WTC11 (cell line): ENCODE data around the gene ADD2. TPM values are rescaled to one million over a fixed set of nuclear protein-coding genes. Genes with fewer than 3 reads are reported as not detected.
A peak's percentile ranks its signal among the peaks of the same experiment; 100 is the strongest.

Experiments
- ATAC-seq: fragments of 200-7000 bp; cut with Tn5 transposase; 2 replicates; pipeline ENCODE4 v1.10.0; 2021; ENCODE audit warnings: mild to moderate bottlenecking, moderate library complexity
- CTCF ChIA-PET: fragments of 300-600 bp; sonication (Branson Sonifier 250); formaldehyde crosslinking; loops from one replicate; lab custom pipeline; 2021; ENCODE audit warnings: antibody characterized with exemption; lab: Charles Lee
- POLR2A ChIA-PET: fragments of 350-600 bp; sonication (Branson Sonifier 250); formaldehyde crosslinking; loops from one replicate; lab custom pipeline; 2021; ENCODE audit warnings: antibody characterized with exemption; lab: Charles Lee
- DNase-seq: peaks from one replicate; pipeline ENCODE4 v3.0.0; 2021; ENCODE audit warnings: low spot score
- H3K27ac Mint-ChIP-seq: 2 replicates; pipeline ENCODE4 v1.8.0; 2021; ENCODE audit warnings: mixed read lengths
- H3K27me3 Mint-ChIP-seq: 2 replicates; pipeline ENCODE4 v1.8.0; 2021; ENCODE audit warnings: low read depth, mild to moderate bottlenecking, moderate library complexity, mixed read lengths
- H3K36me3 Mint-ChIP-seq: 2 replicates; pipeline ENCODE4 v1.8.0; 2021; ENCODE audit warnings: mixed read lengths
- H3K4me1 Mint-ChIP-seq: 2 replicates; pipeline ENCODE4 v1.8.0; 2022; ENCODE audit warnings: mixed read lengths
- H3K4me3 Mint-ChIP-seq: 2 replicates; pipeline ENCODE4 v1.8.0; 2021; ENCODE audit warnings: mild to moderate bottlenecking, moderate library complexity, mixed read lengths
- H3K9me3 Mint-ChIP-seq: 2 replicates; pipeline ENCODE4 v1.8.0; 2021; ENCODE audit warnings: mixed read lengths
- CREB1 ChIP-seq: sonication (generic); formaldehyde crosslinking; IDR thresholded peaks from 2 replicates; pipeline ENCODE4 v1.8.0; 2023; ENCODE audit warnings: mild to moderate bottlenecking, missing genetic modification reagents
- MYBL2 ChIP-seq: sonication (generic); formaldehyde crosslinking; IDR thresholded peaks from 2 replicates; pipeline ENCODE4 v1.8.1; 2023; ENCODE audit warnings: mild to moderate bottlenecking, moderate library complexity, missing genetic modification reagents
- NFYB ChIP-seq: sonication (generic); formaldehyde crosslinking; conservative IDR thresholded peaks from 2 replicates; pipeline ENCODE4 v1.8.0; 2022; ENCODE audit warnings: low read depth, missing genetic modification reagents
- TCF7 ChIP-seq: sonication (generic); formaldehyde crosslinking; IDR thresholded peaks from 2 replicates; pipeline ENCODE4 v1.8.0; 2022; ENCODE audit warnings: mild to moderate bottlenecking, low read depth, missing genetic modification reagents, moderate library complexity
- TEAD4 ChIP-seq: sonication (generic); formaldehyde crosslinking; IDR thresholded peaks from 2 replicates; pipeline ENCODE4 v1.8.0; 2022; ENCODE audit warnings: mild to moderate bottlenecking, missing genetic modification reagents
- ZBTB21 ChIP-seq: sonication (generic); formaldehyde crosslinking; IDR thresholded peaks from 2 replicates; pipeline ENCODE4 v1.8.1; 2023; ENCODE audit warnings: mild to moderate bottlenecking, missing genetic modification reagents, borderline replicate concordance
- ZNF263 ChIP-seq: sonication (generic); formaldehyde crosslinking; IDR thresholded peaks from 2 replicates; pipeline ENCODE4 v1.8.1; 2022; ENCODE audit warnings: low read depth, mild to moderate bottlenecking, moderate library complexity, missing genetic modification reagents
- ZNF416 ChIP-seq: fragments of 250-450 bp; sonication (Bioruptor Pico); IDR thresholded peaks from 2 replicates; pipeline ENCODE4 v1.9.0; 2021; ENCODE audit warnings: mild to moderate bottlenecking, inconsistent platforms
- total RNA-seq: library from RNA; stranded (reverse); gene quantifications from 3 replicates; pipeline ENCODE4 v1.2.3, GENCODE V29; 2021
- TF ChIP-seq, protein P1 (sequence below): sonication (generic); formaldehyde crosslinking; IDR thresholded peaks from 2 replicates; pipeline ENCODE4 v1.8.1; 2022; ENCODE audit warnings: low read depth, missing genetic modification reagents, borderline replicate concordance
- TF ChIP-seq, protein P2 (sequence below): sonication (generic); formaldehyde crosslinking; IDR thresholded peaks from 2 replicates; pipeline ENCODE4 v1.8.1; 2023; ENCODE audit warnings: mild to moderate bottlenecking, missing genetic modification reagents, moderate library complexity
- TF ChIP-seq, protein P3 (sequence below): sonication (generic); formaldehyde crosslinking; conservative IDR thresholded peaks from 2 replicates; pipeline ENCODE4 v1.8.1; 2023; ENCODE audit warnings: mild to moderate bottlenecking, low read depth, missing genetic modification reagents, moderate library complexity
- TF ChIP-seq, protein P4 (sequence below): fragments of 250-450 bp; sonication (Bioruptor Pico); IDR thresholded peaks from 2 replicates; pipeline ENCODE4 v1.9.0; 2021; ENCODE audit warnings: moderate library complexity, mild to moderate bottlenecking, inconsistent platforms, borderline replicate concordance
- TF ChIP-seq, protein P5 (sequence below): sonication (generic); formaldehyde crosslinking; IDR thresholded peaks from 2 replicates; pipeline ENCODE4 v1.8.0; 2022; ENCODE audit warnings: missing genetic modification reagents
- TF ChIP-seq, protein P6 (sequence below): sonication (generic); formaldehyde crosslinking; IDR thresholded peaks from 2 replicates; pipeline ENCODE4 v1.8.1; 2023; ENCODE audit warnings: mild to moderate bottlenecking, missing genetic modification reagents, moderate library complexity
- TF ChIP-seq, protein P7 (sequence below): fragments of 250-450 bp; sonication (Bioruptor Pico); IDR thresholded peaks from 2 replicates; pipeline ENCODE4 v1.9.0; 2021; ENCODE audit warnings: mild to moderate bottlenecking

Gene ADD2
- total RNA-seq, 1 experiment from 2014 or later = 196 TPM

DNA sequence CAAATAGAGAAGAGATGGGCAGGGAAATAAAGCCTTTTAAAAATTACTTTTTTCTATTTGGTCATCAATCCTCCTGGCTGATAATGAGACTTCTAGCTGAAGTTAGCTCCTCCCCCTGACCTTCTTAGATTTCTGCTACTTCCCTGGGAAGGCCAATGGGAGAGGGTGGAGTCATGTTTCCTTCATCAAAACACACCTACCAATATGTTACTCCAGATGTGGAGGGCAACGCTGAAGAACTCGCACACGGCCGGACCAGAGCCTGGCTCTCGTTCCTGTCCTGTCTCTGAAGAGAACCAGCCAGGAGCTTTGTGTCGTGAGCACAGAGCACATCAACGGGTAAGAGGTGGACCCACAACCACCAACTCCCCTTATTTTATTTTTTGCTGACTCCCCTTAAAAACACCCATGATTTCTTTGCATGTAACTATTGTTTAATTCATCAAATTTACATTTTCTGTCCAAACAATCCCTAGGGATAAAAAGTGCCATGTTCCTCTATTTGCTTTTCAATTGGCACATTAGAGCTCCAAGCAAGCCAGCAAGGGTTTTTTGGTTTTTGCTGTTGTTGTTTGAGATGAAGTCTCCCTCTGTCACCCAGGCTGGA lies 94.9 kb downstream of the ADD2 start:
- TF ChIP-seq, protein P1, sequence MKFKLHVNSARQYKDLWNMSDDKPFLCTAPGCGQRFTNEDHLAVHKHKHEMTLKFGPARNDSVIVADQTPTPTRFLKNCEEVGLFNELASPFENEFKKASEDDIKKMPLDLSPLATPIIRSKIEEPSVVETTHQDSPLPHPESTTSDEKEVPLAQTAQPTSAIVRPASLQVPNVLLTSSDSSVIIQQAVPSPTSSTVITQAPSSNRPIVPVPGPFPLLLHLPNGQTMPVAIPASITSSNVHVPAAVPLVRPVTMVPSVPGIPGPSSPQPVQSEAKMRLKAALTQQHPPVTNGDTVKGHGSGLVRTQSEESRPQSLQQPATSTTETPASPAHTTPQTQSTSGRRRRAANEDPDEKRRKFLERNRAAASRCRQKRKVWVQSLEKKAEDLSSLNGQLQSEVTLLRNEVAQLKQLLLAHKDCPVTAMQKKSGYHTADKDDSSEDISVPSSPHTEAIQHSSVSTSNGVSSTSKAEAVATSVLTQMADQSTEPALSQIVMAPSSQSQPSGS (CRISPR knock-in tag) = no peak
- TF ChIP-seq, protein P2, sequence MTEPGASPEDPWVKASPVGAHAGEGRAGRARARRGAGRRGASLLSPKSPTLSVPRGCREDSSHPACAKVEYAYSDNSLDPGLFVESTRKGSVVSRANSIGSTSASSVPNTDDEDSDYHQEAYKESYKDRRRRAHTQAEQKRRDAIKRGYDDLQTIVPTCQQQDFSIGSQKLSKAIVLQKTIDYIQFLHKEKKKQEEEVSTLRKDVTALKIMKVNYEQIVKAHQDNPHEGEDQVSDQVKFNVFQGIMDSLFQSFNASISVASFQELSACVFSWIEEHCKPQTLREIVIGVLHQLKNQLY (CRISPR knock-in tag) = no peak
- TF ChIP-seq NFYB (CRISPR knock-in tag) = no peak
- no peak for TF ChIP-seq ZBTB21
- TF ChIP-seq, protein P3, sequence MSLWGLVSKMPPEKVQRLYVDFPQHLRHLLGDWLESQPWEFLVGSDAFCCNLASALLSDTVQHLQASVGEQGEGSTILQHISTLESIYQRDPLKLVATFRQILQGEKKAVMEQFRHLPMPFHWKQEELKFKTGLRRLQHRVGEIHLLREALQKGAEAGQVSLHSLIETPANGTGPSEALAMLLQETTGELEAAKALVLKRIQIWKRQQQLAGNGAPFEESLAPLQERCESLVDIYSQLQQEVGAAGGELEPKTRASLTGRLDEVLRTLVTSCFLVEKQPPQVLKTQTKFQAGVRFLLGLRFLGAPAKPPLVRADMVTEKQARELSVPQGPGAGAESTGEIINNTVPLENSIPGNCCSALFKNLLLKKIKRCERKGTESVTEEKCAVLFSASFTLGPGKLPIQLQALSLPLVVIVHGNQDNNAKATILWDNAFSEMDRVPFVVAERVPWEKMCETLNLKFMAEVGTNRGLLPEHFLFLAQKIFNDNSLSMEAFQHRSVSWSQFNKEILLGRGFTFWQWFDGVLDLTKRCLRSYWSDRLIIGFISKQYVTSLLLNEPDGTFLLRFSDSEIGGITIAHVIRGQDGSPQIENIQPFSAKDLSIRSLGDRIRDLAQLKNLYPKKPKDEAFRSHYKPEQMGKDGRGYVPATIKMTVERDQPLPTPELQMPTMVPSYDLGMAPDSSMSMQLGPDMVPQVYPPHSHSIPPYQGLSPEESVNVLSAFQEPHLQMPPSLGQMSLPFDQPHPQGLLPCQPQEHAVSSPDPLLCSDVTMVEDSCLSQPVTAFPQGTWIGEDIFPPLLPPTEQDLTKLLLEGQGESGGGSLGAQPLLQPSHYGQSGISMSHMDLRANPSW (CRISPR knock-in tag) = no peak
- TF ChIP-seq ZNF416 (CRISPR knock-in tag) = no peak
- TF ChIP-seq, protein P4, sequence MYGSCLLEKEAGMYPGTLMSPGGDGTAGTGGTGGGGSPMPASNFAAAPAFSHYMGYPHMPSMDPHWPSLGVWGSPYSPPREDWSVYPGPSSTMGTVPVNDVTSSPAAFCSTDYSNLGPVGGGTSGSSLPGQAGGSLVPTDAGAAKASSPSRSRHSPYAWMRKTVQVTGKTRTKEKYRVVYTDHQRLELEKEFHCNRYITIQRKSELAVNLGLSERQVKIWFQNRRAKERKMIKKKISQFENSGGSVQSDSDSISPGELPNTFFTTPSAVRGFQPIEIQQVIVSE (CRISPR knock-in tag) = no peak
- TF ChIP-seq, protein P5, sequence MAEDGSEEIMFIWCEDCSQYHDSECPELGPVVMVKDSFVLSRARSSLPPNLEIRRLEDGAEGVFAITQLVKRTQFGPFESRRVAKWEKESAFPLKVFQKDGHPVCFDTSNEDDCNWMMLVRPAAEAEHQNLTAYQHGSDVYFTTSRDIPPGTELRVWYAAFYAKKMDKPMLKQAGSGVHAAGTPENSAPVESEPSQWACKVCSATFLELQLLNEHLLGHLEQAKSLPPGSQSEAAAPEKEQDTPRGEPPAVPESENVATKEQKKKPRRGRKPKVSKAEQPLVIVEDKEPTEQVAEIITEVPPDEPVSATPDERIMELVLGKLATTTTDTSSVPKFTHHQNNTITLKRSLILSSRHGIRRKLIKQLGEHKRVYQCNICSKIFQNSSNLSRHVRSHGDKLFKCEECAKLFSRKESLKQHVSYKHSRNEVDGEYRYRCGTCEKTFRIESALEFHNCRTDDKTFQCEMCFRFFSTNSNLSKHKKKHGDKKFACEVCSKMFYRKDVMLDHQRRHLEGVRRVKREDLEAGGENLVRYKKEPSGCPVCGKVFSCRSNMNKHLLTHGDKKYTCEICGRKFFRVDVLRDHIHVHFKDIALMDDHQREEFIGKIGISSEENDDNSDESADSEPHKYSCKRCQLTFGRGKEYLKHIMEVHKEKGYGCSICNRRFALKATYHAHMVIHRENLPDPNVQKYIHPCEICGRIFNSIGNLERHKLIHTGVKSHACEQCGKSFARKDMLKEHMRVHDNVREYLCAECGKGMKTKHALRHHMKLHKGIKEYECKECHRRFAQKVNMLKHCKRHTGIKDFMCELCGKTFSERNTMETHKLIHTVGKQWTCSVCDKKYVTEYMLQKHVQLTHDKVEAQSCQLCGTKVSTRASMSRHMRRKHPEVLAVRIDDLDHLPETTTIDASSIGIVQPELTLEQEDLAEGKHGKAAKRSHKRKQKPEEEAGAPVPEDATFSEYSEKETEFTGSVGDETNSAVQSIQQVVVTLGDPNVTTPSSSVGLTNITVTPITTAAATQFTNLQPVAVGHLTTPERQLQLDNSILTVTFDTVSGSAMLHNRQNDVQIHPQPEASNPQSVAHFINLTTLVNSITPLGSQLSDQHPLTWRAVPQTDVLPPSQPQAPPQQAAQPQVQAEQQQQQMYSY (CRISPR knock-in tag) = no peak
- TF ChIP-seq, protein P6, sequence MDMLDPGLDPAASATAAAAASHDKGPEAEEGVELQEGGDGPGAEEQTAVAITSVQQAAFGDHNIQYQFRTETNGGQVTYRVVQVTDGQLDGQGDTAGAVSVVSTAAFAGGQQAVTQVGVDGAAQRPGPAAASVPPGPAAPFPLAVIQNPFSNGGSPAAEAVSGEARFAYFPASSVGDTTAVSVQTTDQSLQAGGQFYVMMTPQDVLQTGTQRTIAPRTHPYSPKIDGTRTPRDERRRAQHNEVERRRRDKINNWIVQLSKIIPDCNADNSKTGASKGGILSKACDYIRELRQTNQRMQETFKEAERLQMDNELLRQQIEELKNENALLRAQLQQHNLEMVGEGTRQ (CRISPR knock-in tag) = no peak
- ChIA-PET POLR2A (no interaction called here), CTCF (interaction anchor here (1.0 to 2.7 kb wide), 3 partner anchors 13 to 117 kb away, joined by 5 to 10 read pairs (median 5); partner anchors contain the start of genes ADD2 and FIGLA)
- no peak overlapping the region for H3K27ac Mint-ChIP-seq
- DNase-seq = no peak
- no peaks in the 10 kb centered on the region for H3K9me3 Mint-ChIP-seq
- H3K27me3 Mint-ChIP-seq = no peaks in the 10 kb centered on the region
- no peak overlapping the region for H3K4me3 Mint-ChIP-seq
- ATAC-seq = peak; percentile 61
- peaks cover 91% of the 10 kb centered on the region for H3K36me3 Mint-ChIP-seq
- 0 out of 2 replicates have a peak, but pooled peaks cover 5% of the 10 kb centered on the region for H3K4me1 Mint-ChIP-seq

DNA sequence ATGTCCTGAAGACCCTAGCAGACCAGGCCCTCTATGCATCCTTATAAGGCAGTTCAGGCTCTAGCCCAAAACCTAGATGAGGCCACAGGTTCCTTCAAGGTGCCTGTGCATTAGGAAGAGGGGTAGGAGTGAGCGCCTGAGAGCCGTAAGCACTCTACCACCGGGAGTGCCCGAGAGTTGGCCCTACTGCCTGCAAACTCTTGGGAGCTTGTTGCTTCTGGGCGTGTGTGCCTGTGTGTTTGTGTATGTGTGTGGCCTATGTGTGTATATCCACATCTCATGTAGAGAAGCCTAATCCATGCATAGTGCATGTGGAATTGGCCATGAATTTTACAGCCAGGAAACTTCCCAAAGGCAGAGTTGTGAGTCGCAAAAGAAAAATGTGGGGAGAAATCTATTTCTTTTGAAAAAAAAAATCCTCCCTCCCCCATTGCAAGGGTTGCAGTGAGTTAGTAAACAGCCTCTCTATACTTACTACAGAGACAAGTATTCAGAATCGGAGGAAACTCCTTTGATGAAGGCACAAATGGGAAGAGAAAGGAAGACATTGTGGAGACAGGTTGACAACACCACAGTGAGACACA lies 96.8 kb downstream of the ADD2 start:
- ATAC-seq = no peak
- ChIA-PET CTCF (interaction anchor here (0.6 to 1.5 kb wide), 2 partner anchors 45 to 97 kb away, joined by 3 to 4 read pairs; partner anchors contain the start of gene ADD2), POLR2A (interaction anchor here (1.0 kb wide), 1 partner anchor 97 kb away, joined by 3 read pairs; the partner anchor contains the start of gene ADD2)
- H3K4me3 Mint-ChIP-seq = no peak overlapping the region
- 0 out of 2 replicates have a peak, but pooled peaks cover 5% of the 10 kb centered on the region for H3K4me1 Mint-ChIP-seq
- no peaks in the 10 kb centered on the region for H3K27me3 Mint-ChIP-seq
- DNase-seq = no peak
- H3K36me3 Mint-ChIP-seq = peaks cover 88% of the 10 kb centered on the region
- no peak overlapping the region for H3K27ac Mint-ChIP-seq
- no peaks in the 10 kb centered on the region for H3K9me3 Mint-ChIP-seq
- TF ChIP-seq, protein P3 (CRISPR knock-in tag) = no peak
- TF ChIP-seq, protein P7, sequence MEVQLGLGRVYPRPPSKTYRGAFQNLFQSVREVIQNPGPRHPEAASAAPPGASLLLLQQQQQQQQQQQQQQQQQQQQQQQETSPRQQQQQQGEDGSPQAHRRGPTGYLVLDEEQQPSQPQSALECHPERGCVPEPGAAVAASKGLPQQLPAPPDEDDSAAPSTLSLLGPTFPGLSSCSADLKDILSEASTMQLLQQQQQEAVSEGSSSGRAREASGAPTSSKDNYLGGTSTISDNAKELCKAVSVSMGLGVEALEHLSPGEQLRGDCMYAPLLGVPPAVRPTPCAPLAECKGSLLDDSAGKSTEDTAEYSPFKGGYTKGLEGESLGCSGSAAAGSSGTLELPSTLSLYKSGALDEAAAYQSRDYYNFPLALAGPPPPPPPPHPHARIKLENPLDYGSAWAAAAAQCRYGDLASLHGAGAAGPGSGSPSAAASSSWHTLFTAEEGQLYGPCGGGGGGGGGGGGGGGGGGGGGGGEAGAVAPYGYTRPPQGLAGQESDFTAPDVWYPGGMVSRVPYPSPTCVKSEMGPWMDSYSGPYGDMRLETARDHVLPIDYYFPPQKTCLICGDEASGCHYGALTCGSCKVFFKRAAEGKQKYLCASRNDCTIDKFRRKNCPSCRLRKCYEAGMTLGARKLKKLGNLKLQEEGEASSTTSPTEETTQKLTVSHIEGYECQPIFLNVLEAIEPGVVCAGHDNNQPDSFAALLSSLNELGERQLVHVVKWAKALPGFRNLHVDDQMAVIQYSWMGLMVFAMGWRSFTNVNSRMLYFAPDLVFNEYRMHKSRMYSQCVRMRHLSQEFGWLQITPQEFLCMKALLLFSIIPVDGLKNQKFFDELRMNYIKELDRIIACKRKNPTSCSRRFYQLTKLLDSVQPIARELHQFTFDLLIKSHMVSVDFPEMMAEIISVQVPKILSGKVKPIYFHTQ = no peak
- TF ChIP-seq ZNF263 (no peak), TCF7 (CRISPR knock-in tag) (no peak), CREB1 (CRISPR knock-in tag) (no peak), MYBL2 (CRISPR knock-in tag) (no peak), TEAD4 (CRISPR knock-in tag) (no peak)
